GM12874 (cell line): Measurements from ENCODE around the gene FER.

Experiments used
- CTCF ChIP-seq: IDR thresholded peaks from 2 replicates; pipeline ENCODE4 v1.5.1; 2011; ENCODE audit warnings: low read depth, mild to moderate bottlenecking, control low read depth, low read length, moderate library complexity; ENCODE audit not compliant: insufficient read depth

Gene FER

DNA sequence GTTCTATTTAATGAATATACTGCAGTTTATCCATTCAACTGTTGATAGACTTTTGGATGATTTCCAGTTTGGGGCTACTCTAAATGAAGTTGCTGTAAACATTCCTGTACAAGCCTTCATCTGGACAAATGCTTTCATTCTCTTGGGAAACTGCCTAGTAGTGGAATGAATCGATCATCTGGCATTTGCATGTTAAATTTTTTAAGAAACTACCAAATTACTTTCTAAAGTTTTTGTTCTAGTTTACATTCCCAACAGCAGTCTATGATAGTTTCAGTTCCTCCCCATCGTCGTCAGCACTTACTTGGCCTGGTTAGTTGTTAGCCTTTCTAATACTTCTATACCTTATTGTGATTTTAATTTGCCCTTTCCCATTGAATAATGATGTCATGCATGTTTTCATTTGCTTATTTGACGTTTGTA, 306.3 kb downstream of the FER start:
- no peak for TF ChIP-seq CTCF

- no peak for TF ChIP-seq CTCF
Measured at GRCh38 chr5:109060378-109061025, 312.8 kb downstream of the FER start.

DNA sequence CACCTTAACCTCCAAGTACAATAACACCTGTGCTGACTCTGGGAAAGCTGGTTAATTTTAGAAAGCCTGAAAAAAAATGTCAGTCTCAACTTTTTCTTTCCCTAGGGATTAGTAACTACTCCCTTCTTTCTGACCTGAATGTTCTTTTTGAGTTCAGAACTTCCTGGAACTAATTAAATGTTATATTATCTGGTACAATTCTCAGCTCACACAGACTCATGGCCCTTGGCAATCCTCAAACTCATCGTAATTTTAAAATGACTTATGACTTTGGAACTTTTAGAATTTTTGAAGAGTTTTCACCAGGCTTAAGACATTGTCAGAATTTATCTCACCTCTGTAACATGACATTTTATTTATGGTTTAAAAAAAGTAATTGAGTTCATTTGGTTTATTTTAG, 315.0 kb downstream of the FER start:
- no peak for TF ChIP-seq CTCF

DNA sequence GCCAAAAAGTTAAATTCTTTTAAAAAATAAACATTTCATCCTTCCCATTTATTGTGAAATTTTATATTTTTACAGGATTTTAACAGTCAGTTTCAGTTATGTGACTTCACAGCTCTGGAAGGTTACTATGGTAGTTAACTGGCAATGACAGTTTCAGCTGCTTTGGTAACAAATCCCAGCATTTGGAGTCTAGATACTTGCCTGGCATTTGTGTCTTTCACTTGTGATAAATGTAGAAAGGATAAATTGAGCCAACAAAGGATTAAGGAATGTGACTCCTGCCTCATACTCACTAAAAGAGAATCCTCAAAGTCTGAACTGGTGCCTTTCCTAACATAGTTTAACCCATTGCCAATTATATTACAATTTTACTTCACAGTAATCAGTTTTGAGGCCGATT, 315.5 kb downstream of the FER start:
- TF ChIP-seq CTCF, result no peak

DNA sequence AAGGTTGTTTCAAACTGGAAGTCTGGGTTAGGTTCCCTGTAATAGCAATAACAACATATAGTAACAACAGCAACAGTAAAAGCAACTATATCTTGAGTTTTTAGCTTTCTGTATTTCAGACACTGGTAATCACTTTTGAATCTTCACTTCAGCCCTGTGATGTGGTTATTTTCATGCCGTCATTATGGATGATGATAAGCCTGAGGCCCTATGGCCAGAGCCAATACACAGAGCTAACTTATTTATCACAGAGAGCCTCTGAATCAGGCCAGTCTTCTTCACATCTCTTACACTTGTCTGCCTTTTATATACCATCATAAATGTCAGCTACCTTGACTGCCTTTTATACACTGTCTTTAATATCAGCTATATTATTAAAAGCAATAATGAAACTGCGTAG, 329.0 kb downstream of the FER start:
- no peak for TF ChIP-seq CTCF

GRCh38 chr5:109078448-109078847, 330.8 kb downstream of the FER start:
- TF ChIP-seq CTCF, result no peak

DNA sequence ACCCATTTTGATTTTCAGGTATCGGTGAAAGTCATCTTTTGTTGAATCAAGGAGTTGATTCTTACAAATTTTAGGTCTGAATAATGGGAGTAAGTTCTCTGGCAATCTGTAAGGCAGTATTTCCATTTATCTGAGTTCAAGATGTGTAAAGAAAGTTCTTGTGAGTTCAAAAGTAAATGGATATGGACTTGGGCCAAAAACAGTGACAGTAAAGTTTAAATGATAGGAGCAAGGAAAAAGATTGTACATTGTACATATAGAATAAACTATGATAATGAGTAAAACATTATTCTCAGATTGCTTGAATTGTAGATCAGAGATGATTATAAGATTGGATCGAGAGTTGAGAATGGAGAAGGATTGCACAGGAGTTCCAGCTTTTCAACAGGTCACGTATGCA, 332.8 kb downstream of the FER start:
- TF ChIP-seq CTCF, result no peak
